Mesothelial cell of epicardium (in vitro differentiated cells): Measurements from ENCODE around the gene CARHSP1. TPM values are rescaled to one million over a fixed set of nuclear protein-coding genes. Genes with fewer than 3 reads are reported as not detected.

Experiments used
- DNase-seq, 2 experiments: peaks; one replicate each; pipeline ENCODE4 v3.0.0; 2021; ENCODE audit warnings: low spot score in 2 of 2; ENCODE audit not compliant: unreplicated experiment in 2 of 2
- H3K27ac Mint-ChIP-seq: 2 replicates; pipeline ENCODE4 v1.8.0; 2021; ENCODE audit warnings: mixed read lengths
- H3K27me3 Mint-ChIP-seq: 2 replicates; pipeline ENCODE4 v1.8.0; 2021; ENCODE audit warnings: low read depth, mixed read lengths
- H3K36me3 Mint-ChIP-seq: 2 replicates; pipeline ENCODE4 v1.8.0; 2021; ENCODE audit warnings: mixed read lengths
- H3K4me1 Mint-ChIP-seq: 2 replicates; pipeline ENCODE4 v1.8.0; 2021; ENCODE audit warnings: mixed read lengths
- H3K4me3 Mint-ChIP-seq: 2 replicates; pipeline ENCODE4 v1.8.0; 2021; ENCODE audit warnings: mild to moderate bottlenecking, moderate library complexity, mixed read lengths
- H3K9me3 Mint-ChIP-seq: 2 replicates; pipeline ENCODE4 v1.8.0; 2021; ENCODE audit warnings: mixed read lengths
- CTCF ChIP-seq: fragments of 200-600 bp; sonication (generic); IDR thresholded peaks from one replicate; pipeline ENCODE4 v1.5.0; 2021; ENCODE audit warnings: antibody characterized with exemption; ENCODE audit not compliant: unreplicated experiment
- total RNA-seq: library from RNA; stranded (reverse); gene quantifications from 3 replicates; pipeline ENCODE4 v1.2.1, GENCODE V29; 2021

The CARHSP1 gene
- total RNA-seq, 1 donor from 2014 or later: 80.3 TPM

GRCh38 chr16:8848939-8849391 is 19.8 kb downstream of the CARHSP1 start:
- DNase-seq: no peak
- H3K4me1 Mint-ChIP-seq: no peaks in the 10 kb centered on the region
- no peak overlapping the region for H3K4me3 Mint-ChIP-seq
- no peaks in the 10 kb centered on the region for H3K27me3 Mint-ChIP-seq
- no peaks in the 10 kb centered on the region for H3K9me3 Mint-ChIP-seq
- no peak for TF ChIP-seq CTCF
- no peak overlapping the region for H3K27ac Mint-ChIP-seq
- H3K36me3 Mint-ChIP-seq: peaks cover 32% of the 10 kb centered on the region

GRCh38 chr16:8848231-8848938 is 20.4 kb downstream of the CARHSP1 start:
- Mint-ChIP-seq H3K27ac (peak overlapping the region; percentile 16), H3K9me3 (no peaks in the 10 kb centered on the region), H3K4me1 (no peaks in the 10 kb centered on the region), H3K36me3 (peaks cover 34% of the 10 kb centered on the region), H3K27me3 (no peaks in the 10 kb centered on the region), H3K4me3 (no peak overlapping the region)
- TF ChIP-seq CTCF: no peak
- DNase-seq: no peak

GRCh38 chr16:8847623-8848022 is 21.2 kb downstream of the CARHSP1 start:
- Mint-ChIP-seq H3K4me3 (no peak overlapping the region), H3K9me3 (no peaks in the 10 kb centered on the region), H3K27ac (no peak overlapping the region), H3K4me1 (no peaks in the 10 kb centered on the region), H3K36me3 (peaks cover 33% of the 10 kb centered on the region), H3K27me3 (no peaks in the 10 kb centered on the region)
- no peak for TF ChIP-seq CTCF
- no peak for DNase-seq

- Mint-ChIP-seq H3K4me3 (no peak overlapping the region), H3K27me3 (no peaks in the 10 kb centered on the region), H3K36me3 (peaks cover 38% of the 10 kb centered on the region), H3K4me1 (peaks cover 3% of the 10 kb centered on the region), H3K27ac (no peak overlapping the region), H3K9me3 (no peaks in the 10 kb centered on the region)
- no peak for DNase-seq
- no peak for TF ChIP-seq CTCF
Observed at GRCh38 chr16:8847145-8847544, 21.7 kb downstream of the CARHSP1 start.

- DNase-seq: no peak
- H3K4me1 Mint-ChIP-seq: peaks cover 5% of the 10 kb centered on the region
- H3K36me3 Mint-ChIP-seq: peaks cover 37% of the 10 kb centered on the region
- no peaks in the 10 kb centered on the region for H3K27me3 Mint-ChIP-seq
- H3K27ac Mint-ChIP-seq: no peak overlapping the region
- no peaks in the 10 kb centered on the region for H3K9me3 Mint-ChIP-seq
- TF ChIP-seq CTCF: no peak
- H3K4me3 Mint-ChIP-seq: no peak overlapping the region
Observed at GRCh38 chr16:8846401-8846932, 22.3 kb downstream of the CARHSP1 start.
